Psoas muscle (tissue), 8 donors: ENCODE data around the gene CNN2. TPM values are rescaled to one million over a fixed set of nuclear protein-coding genes. Genes with fewer than 3 reads are reported as not detected.

ENCODE experiments used
- ATAC-seq, 4 donors: fragments of 200-7000 bp; cut with Tn5 transposase; one replicate each; pipeline ENCODE4 v1.9.1; 2020; ENCODE audit warnings: moderate library complexity in 3 of 4, mild to moderate bottlenecking in 2 of 4
- DNase-seq, 2 donors: peaks; one replicate each; pipeline ENCODE4 v3.0.0-alpha.2; 2020
- H3K27ac ChIP-seq: fragments of 200-600 bp; one replicate; pipeline ENCODE4 v1.8.0; 2022
- H3K27me3 ChIP-seq, 3 donors: fragments of 200-600 bp in 1 of 3; one replicate each; pipeline versions ENCODE4 v1.6.1 to v1.8.0; 2013 to 2022; ENCODE audit warnings: low read length in 2 of 3, mild to moderate bottlenecking in 2 of 3, moderate library complexity in 1 of 3; ENCODE audit not compliant: insufficient read depth in 3 of 3
- H3K36me3 ChIP-seq, 2 donors: fragments of 200-600 bp in 1 of 2; one replicate each; pipeline versions ENCODE4 v1.6.1 to v1.8.0; 2013 to 2022; ENCODE audit warnings: low read depth in 1 of 2, mild to moderate bottlenecking in 1 of 2, moderate library complexity in 1 of 2; ENCODE audit not compliant: insufficient read depth in 1 of 2
- H3K4me1 ChIP-seq: fragments of 200-600 bp; one replicate; pipeline ENCODE4 v1.8.0; 2022
- H3K4me3 ChIP-seq: fragments of 200-600 bp; one replicate; pipeline ENCODE4 v1.8.0; 2022; ENCODE audit warnings: mild to moderate bottlenecking
- H3K9me3 ChIP-seq: fragments of 200-600 bp; one replicate; pipeline ENCODE4 v1.8.0; 2022
- WGBS, 3 donors: extraction: QIAGEN DNeasy Blood & Tissue Kit; methylation state at CpG; one replicate each; pipeline versions ENCODE4 v1.1.6 to v1.1.7; 2013; 5-methylcytosine and 5-hydroxymethylcytosine counted together
- intact Hi-C, 2 donors: fragments of 100-400 bp; cut with DNase I; formaldehyde crosslinking; loops; one replicate each; pipeline versions ENCODE4 v1.11.0 to v1.14.2; 2022
- long read RNA-seq, 2 donors: library from polyadenylated mRNA; unstranded; transcript quantifications; one replicate each; pipeline ENCODE4 v2.0.0, GENCODE V29; 2021
- polyA plus RNA-seq, 3 donors: library from polyadenylated mRNA; stranded (reverse); fragments of 200-250 nt; gene quantifications; one replicate each; pipeline ENCODE4 v1.2.3, GENCODE V29; 2013
- total RNA-seq, 4 donors: library from RNA; stranded (reverse); fragmentation: NEBNext Ultra II Directional in 2 of 4; extraction: Animal tissue kit (Norgen Biotek cat#: 25700) in 2 of 4; gene quantifications; one replicate each; pipeline versions ENCODE4 v1.2.1 to v1.2.4, GENCODE V29; 2021 to 2023
- TF ChIP-seq, protein P1 (sequence below): fragments of 200-600 bp; IDR thresholded peaks from one replicate; pipeline ENCODE4 v1.8.0; 2022; ENCODE audit warnings: antibody characterized with exemption
- donor health status: healthy with polysubstance abuse.
- donor health status: DM: no; HTN: no; CAD: no; lungs with moderate emphysema.
- donor health status: Bipolar disorder and iron deficiency.
- donor health status: healthy.
- donor health status: DM: yes; HTN: yes; CAD: no.
- donor health status: DM: no; HTN: no; CAD: no.
- donor health status: DM: no; HTN: no; CAD: no.
- donor health status: DM: yes; HTN: yes; CAD: no.

The CNN2 gene
- total RNA-seq (1 to 10 TPM; 3.0 to 9.5 (median 8.5) TPM), polyA plus RNA-seq (1 to 10 TPM; 1.7 to 6.3 (median 2.3) TPM)
- long read RNA-seq, donor 1, partial matches to known transcripts = 0 of 5 reads
- long read RNA-seq, donor 1, other reads (novel, unspliced or antisense) = 0 of 5 reads
- long read RNA-seq, donor 2, partial matches to known transcripts = 0 of 3 reads
- long read RNA-seq, donor 2, other reads (novel, unspliced or antisense) = 0 of 3 reads

DNA sequence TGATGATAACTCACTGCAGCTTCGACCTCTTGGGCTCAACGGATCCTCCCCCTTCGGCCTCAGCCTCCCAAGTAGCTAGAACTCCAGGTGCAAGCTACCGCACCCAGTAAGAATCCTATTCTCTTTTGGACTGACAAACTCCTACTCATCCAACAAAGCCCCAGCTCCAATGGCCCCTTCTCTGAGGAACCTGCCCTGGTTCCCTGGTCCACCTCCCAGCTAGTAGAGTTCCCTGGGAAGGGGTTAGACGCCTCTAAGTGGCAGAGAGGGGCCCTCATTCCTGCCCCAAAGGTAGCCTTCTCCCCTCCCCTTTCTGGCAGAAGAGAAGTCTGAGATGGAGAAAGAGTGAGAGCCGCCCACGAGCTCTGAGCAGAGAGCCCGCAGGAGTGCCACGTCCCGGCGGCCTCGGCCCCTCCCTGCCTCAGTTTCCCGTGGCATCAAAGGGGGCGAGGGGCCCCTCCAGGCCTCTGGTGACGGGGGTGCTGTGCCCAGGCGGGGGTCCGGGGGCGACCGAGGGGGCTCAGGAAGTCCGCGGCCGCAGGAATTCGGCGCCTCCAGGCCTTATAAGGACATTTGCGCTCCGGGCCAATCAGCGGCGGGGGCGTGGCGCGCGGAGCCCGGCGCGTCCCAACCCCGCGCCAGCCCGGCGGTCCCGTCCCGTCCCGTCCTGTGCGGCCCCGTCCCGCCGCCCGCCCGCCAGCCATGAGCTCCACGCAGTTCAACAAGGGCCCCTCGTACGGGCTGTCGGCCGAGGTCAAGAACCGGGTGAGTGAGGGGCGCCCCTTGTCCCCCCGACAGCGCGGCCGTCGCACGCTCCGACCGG, at the start of gene CNN2:
Gene CNN2, plus strand, starts transcription at position 649 of the 823 bp plus-strand sequence. Its CDS starts 54 bp downstream, at position 703.
- peaks cover 4% of the 10 kb centered on the region for H3K4me1 ChIP-seq

DNA sequence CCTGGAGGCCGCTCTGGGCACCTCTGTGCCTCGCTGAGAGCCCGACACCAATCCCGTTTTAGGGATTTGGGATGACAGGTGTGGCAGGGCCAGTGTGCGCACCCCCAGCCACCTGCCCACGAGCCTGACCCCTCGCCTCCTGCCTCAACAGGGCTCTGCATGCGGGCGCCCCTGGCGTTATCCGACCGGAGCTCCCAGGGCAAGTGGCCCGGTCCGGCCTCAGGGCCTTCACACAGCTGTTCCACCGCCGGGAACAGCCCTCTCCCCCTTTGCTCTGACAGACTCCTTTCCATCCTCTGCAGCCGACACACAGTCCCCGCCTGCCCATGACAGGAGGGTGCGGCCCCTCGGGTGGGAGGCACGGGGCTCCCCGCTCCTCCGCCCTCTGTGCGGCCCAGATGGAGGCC, 49.3 kb upstream of the CNN2 start:
- Histone ChIP-seq H3K4me3 (no peak overlapping the region), H3K27me3 (peaks cover 0 to 7% (median 0%) of the 10 kb centered on the region in 3 donors), H3K9me3 (no peaks in the 10 kb centered on the region), H3K4me1 (no peaks in the 10 kb centered on the region), H3K27ac (no peak overlapping the region), H3K36me3 (no peaks in the 10 kb centered on the region)
- no peak for DNase-seq
- peak in 1 of 4 donors; percentile 12 for ATAC-seq
- TF ChIP-seq, protein P1, sequence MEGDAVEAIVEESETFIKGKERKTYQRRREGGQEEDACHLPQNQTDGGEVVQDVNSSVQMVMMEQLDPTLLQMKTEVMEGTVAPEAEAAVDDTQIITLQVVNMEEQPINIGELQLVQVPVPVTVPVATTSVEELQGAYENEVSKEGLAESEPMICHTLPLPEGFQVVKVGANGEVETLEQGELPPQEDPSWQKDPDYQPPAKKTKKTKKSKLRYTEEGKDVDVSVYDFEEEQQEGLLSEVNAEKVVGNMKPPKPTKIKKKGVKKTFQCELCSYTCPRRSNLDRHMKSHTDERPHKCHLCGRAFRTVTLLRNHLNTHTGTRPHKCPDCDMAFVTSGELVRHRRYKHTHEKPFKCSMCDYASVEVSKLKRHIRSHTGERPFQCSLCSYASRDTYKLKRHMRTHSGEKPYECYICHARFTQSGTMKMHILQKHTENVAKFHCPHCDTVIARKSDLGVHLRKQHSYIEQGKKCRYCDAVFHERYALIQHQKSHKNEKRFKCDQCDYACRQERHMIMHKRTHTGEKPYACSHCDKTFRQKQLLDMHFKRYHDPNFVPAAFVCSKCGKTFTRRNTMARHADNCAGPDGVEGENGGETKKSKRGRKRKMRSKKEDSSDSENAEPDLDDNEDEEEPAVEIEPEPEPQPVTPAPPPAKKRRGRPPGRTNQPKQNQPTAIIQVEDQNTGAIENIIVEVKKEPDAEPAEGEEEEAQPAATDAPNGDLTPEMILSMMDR = no peak
- WGBS, 3 donors = 59 to 76% (median 66%) methylated on average over 23 to 24 of the region's 24 CpGs
- intact Hi-C loops = no loop called here

More for the DNA sequence above, at the start of gene CNN2:
- peak; percentile 53 to 72 (median 66) for ATAC-seq
- 5 to 9% (median 8%) methylated on average over 36 to 63 of the region's 63 CpGs for WGBS, 3 donors
- Histone ChIP-seq H3K27ac (peak within 1 kb of the TSS; percentile 68), H3K9me3 (no peaks in the 10 kb centered on the region), H3K4me3 (peak within 1 kb of the TSS; percentile 67), H3K27me3 (peaks cover 0 to 34% (median 16%) of the 10 kb centered on the region in 3 donors), H3K36me3 (no peaks in the 10 kb centered on the region)
- DNase-seq = peak; percentile 80 to 83
- TF ChIP-seq, protein P1 = no peak
- intact Hi-C loops = no loop called here

DNA sequence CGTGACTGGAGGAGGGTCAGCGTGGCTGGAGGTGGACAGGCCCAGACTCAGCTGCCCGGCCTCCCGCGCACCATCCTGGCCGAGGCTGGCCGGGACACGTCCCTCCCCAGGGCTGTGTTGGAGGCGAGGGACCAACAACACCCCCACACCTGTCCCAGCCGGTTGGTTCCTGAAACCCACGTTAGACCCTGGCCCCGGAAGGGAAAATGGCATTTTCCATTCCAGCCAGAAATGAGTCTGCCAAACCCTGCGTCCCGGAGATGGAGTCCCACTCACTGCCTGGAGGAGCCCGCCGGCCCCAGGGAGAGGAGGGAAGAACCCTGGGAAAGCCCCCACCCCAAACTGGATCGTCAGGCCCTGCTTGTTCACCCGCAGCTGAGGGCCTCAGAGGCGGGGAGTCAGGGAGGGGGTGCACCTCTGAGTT, 47.1 kb upstream of the CNN2 start:
- 48 to 60% (median 56%) methylated on average over 16 to 19 of the region's 19 CpGs for WGBS, 3 donors
- intact Hi-C loops = no loop called here

DNA sequence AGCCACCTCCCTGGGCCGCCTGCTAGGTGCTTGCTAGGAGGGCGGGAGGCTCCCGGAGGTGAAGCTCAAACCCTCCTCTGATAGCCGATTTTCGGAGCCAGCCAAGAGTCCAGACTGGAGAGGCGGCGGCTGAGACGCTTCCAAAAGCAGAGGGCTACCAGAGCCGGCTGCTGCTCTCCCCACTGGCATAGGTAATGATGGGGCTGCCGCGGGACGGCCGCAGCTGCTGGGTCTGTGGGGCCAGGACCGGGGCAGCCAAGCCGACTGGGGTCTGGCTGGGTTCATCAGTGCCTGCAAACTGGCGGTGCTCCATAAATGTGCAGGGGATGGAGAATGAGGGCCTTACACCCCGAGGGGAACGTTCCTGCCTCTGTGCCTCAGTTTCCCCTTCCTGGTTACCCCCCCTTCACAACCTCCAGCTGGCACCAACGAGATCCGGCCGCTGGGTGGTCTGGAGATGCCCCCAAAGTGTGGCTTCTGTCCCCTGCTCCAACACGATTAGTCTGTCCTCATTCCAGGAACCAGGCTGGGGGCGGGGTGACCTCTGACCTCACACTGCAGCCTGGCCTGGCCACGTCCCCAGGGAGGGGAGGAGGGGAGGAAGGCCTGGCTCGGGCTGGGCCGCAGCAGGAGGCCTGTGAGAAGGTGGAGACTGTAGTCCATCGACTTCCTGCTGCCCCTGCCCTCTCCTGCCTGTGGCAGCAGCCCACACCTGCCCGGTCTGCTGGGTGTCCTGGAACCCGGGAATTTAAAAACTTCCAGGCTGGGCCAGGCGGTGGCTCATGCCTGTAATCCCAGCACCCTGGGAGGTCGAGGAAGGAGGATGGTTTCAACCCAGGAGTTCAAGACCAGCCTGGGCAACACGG, 46.0 kb upstream of the CNN2 start:
- Histone ChIP-seq H3K4me1 (peaks cover 10% of the 10 kb centered on the region), H3K9me3 (no peaks in the 10 kb centered on the region), H3K4me3 (no peak overlapping the region), H3K27me3 (no peaks in the 10 kb centered on the region), H3K36me3 (no peaks in the 10 kb centered on the region), H3K27ac (no peak overlapping the region)
- DNase-seq = no peak
- WGBS, 3 donors = 19 to 25% (median 25%) methylated on average over 30 to 32 of the region's 32 CpGs
- no peak for ATAC-seq
- intact Hi-C loops = loop anchor here (5.0 to 10.0 kb wide), 2 partner anchors 126 to 208 kb away; partner anchors contain the start of genes CFD (in 1 of the 2) and ELANE (in 1 of the 2)
- TF ChIP-seq, protein P1 = no peak

More for the DNA sequence above, 47.1 kb upstream of the CNN2 start:
- Histone ChIP-seq H3K36me3 (no peaks in the 10 kb centered on the region), H3K4me1 (peaks cover 5% of the 10 kb centered on the region), H3K27me3 (no peaks in the 10 kb centered on the region), H3K27ac (no peak overlapping the region), H3K9me3 (no peaks in the 10 kb centered on the region), H3K4me3 (no peak overlapping the region)
- DNase-seq (no peak), ATAC-seq (no peak)
- TF ChIP-seq, protein P1 = no peak
